GM10266 (cell line): Measurements from ENCODE around the gene LYZL2.
"Not testable (repeated sequence)": the region's sequence is repeated elsewhere in the genome, so short reads cannot be mapped to it uniquely, and the experiment has no call there.

Source experiments
- DNase-seq: peaks from one replicate; pipeline ENCODE4 v3.0.0; 2012; ENCODE audit errors: extremely low spot score
- CTCF ChIP-seq: IDR thresholded peaks from 2 replicates; pipeline ENCODE4 v1.5.1; 2012; ENCODE audit warnings: mild to moderate bottlenecking, low read depth; ENCODE audit not compliant: control insufficient read depth, insufficient read depth; ENCODE audit errors: missing control alignments

The LYZL2 gene

GRCh38 chr10:30629653-30630052 is at the start of gene LYZL2:
TSS of gene LYZL2 (minus strand) at chr10:30629753. CDS start at chr10:30626915, 2,838 bp downstream.
- no peak for TF ChIP-seq CTCF
- no peak for DNase-seq

- not testable (repeated sequence) for DNase-seq
These were observed 48.1 kb upstream of the LYZL2 start for GRCh38 chr10:30677616-30678015.

- not testable (repeated sequence) for DNase-seq
These were observed 47.6 kb upstream of the LYZL2 start for GRCh38 chr10:30677146-30677545.

- TF ChIP-seq CTCF: no peak
- DNase-seq: no peak
These were observed 46.5 kb upstream of the LYZL2 start for GRCh38 chr10:30675791-30676718.

- no peak for TF ChIP-seq CTCF
- DNase-seq: no peak
These were observed 45.2 kb upstream of the LYZL2 start for GRCh38 chr10:30674796-30675195.

GRCh38 chr10:30673262-30673661 is 43.7 kb upstream of the LYZL2 start:
- DNase-seq: not testable (repeated sequence)

GRCh38 chr10:30672338-30672737 is 42.8 kb upstream of the LYZL2 start:
- not testable (repeated sequence) for DNase-seq

- TF ChIP-seq CTCF: peak; percentile 80
- DNase-seq: peak; percentile 44
These were observed 41.6 kb upstream of the LYZL2 start for GRCh38 chr10:30671026-30671616.

- DNase-seq: not testable (repeated sequence)
These were observed 38.4 kb upstream of the LYZL2 start for GRCh38 chr10:30667982-30668381.

GRCh38 chr10:30663403-30663802 is 33.9 kb upstream of the LYZL2 start:
- not testable (repeated sequence) for DNase-seq
